GM19467 (cell line): ENCODE data around the gene CCDC169.

Experiments
- ATAC-seq: cut with Tn5 transposase; IDR thresholded peaks from one replicate; pipeline ENCODE4 v1.9.1; 2021; ENCODE audit warnings: mild to moderate bottlenecking, moderate library complexity; ENCODE audit not compliant: unreplicated experiment

The CCDC169 gene

GRCh38 chr13:36248700-36249099 lies 48.9 kb downstream of the CCDC169 start:
- ATAC-seq, result no peak

- no peak for ATAC-seq
Measured at GRCh38 chr13:36244990-36245389, 52.6 kb downstream of the CCDC169 start.

GRCh38 chr13:36244073-36244472 lies 53.5 kb downstream of the CCDC169 start:
- ATAC-seq, result no peak

GRCh38 chr13:36242761-36243160 lies 54.9 kb downstream of the CCDC169 start:
- no peak for ATAC-seq

- no peak for ATAC-seq
Measured at GRCh38 chr13:36231236-36231635, 66.4 kb downstream of the CCDC169 start.

- ATAC-seq, result no peak
Measured at GRCh38 chr13:36224730-36225129, 72.9 kb downstream of the CCDC169 start.

GRCh38 chr13:36219883-36220282 lies 77.7 kb downstream of the CCDC169 start:
- ATAC-seq, result no peak

GRCh38 chr13:36217456-36217855 lies 80.2 kb downstream of the CCDC169 start:
- ATAC-seq, result no peak

- no peak for ATAC-seq
Measured at GRCh38 chr13:36214163-36214921, 83.3 kb downstream of the CCDC169 start, which contains the start of gene SOHLH2. SOHLH2 (minus strand) TSS chr13:36214556; CDS start chr13:36214526, 30 bp downstream.

- no peak for ATAC-seq
Measured at GRCh38 chr13:36212789-36213188, 84.8 kb downstream of the CCDC169 start.

GRCh38 chr13:36211567-36211966 lies 86.0 kb downstream of the CCDC169 start:
- ATAC-seq, result no peak

GRCh38 chr13:36210738-36211137 lies 86.9 kb downstream of the CCDC169 start:
- ATAC-seq, result no peak

- ATAC-seq, result no peak
Measured at GRCh38 chr13:36207672-36208071, 89.9 kb downstream of the CCDC169 start.

- no peak for ATAC-seq
Measured at GRCh38 chr13:36193151-36193855, 104.3 kb downstream of the CCDC169 start.

- no peak for ATAC-seq
Measured at GRCh38 chr13:36192166-36192565, 105.4 kb downstream of the CCDC169 start.

- ATAC-seq, result no peak
Measured at GRCh38 chr13:36190771-36191170, 106.8 kb downstream of the CCDC169 start.

- no peak for ATAC-seq
Measured at GRCh38 chr13:36188441-36188840, 109.2 kb downstream of the CCDC169 start.

GRCh38 chr13:36183901-36184300 lies 113.7 kb downstream of the CCDC169 start:
- no peak for ATAC-seq
